ENCODE results near the gene HERC2. TPM values are rescaled to one million over a fixed set of nuclear protein-coding genes. Genes with fewer than 3 reads are reported as not detected.

Gene HERC2
- total RNA-seq, 1 donor from 2014 or later, result 53.4 TPM

DNA sequence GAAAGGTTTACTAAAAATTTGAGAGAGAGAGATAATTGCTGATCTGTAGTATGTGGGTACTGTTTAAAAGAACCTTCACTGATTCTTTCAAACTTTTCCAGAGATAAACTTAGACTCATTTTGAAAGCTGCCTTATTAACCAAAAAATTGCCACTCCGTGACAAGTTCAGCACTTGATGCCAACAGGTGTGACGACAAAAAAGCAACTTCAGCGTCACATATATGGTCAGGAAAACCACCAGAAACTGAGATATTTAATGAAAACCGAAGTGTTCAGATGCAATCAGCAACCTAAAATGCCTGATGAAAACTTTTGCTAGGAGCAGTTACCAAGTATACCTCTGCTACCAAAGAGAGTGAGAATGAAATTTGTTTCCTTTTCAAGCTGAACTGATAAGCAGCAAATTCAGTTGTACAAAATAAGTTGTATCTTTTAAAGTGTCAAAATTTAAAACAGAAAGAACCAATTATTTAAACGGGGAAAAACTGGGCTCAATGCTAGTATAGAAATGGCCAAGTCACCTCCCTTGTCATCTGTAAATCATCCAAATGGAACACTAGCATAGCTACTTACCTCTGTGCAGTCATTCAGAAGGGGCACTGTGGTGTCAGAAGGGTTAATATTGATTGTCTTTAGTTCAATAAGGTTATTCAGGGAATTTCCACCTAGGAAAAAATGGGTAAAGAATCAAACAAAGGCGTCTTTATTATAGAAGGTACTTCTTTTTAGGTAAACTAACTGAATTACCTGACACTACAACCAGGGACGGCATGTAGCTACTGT is 131.4 kb downstream of the HERC2 start:
- Histone ChIP-seq H3K4me3 (ENCODE audit: low read depth, low read length) (no peak overlapping the region), H3K36me3 (ENCODE audit: control insufficient read depth, insufficient read depth, low read length) (peaks cover 2% of the 10 kb centered on the region), H3K27me3 (ENCODE audit: control insufficient read depth, insufficient read depth, low read length) (no peaks in the 10 kb centered on the region)
- TF ChIP-seq, protein P1, sequence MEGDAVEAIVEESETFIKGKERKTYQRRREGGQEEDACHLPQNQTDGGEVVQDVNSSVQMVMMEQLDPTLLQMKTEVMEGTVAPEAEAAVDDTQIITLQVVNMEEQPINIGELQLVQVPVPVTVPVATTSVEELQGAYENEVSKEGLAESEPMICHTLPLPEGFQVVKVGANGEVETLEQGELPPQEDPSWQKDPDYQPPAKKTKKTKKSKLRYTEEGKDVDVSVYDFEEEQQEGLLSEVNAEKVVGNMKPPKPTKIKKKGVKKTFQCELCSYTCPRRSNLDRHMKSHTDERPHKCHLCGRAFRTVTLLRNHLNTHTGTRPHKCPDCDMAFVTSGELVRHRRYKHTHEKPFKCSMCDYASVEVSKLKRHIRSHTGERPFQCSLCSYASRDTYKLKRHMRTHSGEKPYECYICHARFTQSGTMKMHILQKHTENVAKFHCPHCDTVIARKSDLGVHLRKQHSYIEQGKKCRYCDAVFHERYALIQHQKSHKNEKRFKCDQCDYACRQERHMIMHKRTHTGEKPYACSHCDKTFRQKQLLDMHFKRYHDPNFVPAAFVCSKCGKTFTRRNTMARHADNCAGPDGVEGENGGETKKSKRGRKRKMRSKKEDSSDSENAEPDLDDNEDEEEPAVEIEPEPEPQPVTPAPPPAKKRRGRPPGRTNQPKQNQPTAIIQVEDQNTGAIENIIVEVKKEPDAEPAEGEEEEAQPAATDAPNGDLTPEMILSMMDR (IDR thresholded peaks at IDR 0.05; ENCODE audit: insufficient read depth, low read length, poor library complexity, severe bottlenecking), result no peak
- DNase-seq (ENCODE audit: low read depth), result no peak

DNA sequence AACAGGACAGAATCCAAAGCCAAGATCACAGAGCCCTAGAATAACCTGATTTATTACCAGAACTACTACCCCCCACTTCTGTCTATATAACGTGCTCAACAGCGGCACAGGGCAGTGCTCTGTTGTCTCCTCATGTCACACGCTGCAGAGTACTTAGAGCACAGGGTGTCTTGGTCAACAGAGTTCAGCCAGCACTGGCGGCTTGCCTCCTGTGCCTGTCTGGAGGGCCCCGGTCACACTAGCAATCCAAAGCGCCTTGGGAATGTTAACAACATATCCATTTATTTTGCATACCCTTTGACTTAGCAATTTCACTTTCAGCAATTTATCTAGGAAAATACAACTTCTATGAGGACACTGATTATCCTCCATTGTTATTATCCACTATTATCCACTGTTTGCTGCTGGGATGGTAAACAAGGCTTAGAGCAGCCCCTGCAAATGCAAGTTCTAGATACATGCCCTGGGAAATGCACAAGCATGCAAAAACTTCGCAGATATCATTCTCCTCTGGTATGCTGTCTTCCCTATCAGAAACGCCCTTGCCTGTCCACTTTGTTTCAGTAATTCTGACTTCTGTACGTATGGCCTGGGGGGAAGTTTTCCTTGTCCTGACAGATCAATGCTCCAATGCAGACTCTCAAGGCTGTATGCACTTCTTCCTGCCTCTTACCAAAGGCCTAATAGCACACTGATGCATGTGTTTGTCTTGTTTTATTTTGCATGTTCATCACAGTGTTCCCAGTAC is 136.7 kb downstream of the HERC2 start:
- no peak overlapping the region for H3K4me3 ChIP-seq (ENCODE audit: low read depth, low read length)
- no peak for DNase-seq (ENCODE audit: low read depth)
- TF ChIP-seq, protein P1 (IDR thresholded peaks at IDR 0.05; ENCODE audit: insufficient read depth, low read length, poor library complexity, severe bottlenecking), result no peak
- peaks cover 2% of the 10 kb centered on the region for H3K36me3 ChIP-seq (ENCODE audit: control insufficient read depth, insufficient read depth, low read length)
- H3K27me3 ChIP-seq (ENCODE audit: control insufficient read depth, insufficient read depth, low read length), result no peaks in the 10 kb centered on the region

DNA sequence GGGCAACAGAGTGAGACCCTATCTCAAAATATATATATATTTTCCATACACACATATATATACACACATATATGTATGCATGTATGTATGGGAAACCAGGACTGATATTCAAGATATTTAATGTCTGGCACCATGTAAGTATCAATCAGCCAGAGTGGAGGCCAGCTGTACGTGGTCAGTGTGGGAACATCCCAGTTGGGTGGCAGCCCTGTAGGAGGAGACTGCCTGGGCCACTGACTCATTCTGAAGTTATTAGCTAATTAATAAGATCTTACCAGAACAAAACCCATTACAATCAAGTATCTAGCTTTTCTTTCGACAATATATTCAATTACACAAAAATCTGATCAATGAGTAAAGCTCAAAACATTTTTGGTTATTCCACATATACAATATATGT is 137.8 kb downstream of the HERC2 start:
- H3K4me3 ChIP-seq (ENCODE audit: low read depth, low read length), result no peak overlapping the region
- no peaks in the 10 kb centered on the region for H3K27me3 ChIP-seq (ENCODE audit: control insufficient read depth, insufficient read depth, low read length)
- H3K36me3 ChIP-seq (ENCODE audit: control insufficient read depth, insufficient read depth, low read length), result peaks cover 2% of the 10 kb centered on the region
- DNase-seq (ENCODE audit: low read depth), result no peak
- TF ChIP-seq, protein P1 (IDR thresholded peaks at IDR 0.05; ENCODE audit: insufficient read depth, low read length, poor library complexity, severe bottlenecking), result no peak

DNA sequence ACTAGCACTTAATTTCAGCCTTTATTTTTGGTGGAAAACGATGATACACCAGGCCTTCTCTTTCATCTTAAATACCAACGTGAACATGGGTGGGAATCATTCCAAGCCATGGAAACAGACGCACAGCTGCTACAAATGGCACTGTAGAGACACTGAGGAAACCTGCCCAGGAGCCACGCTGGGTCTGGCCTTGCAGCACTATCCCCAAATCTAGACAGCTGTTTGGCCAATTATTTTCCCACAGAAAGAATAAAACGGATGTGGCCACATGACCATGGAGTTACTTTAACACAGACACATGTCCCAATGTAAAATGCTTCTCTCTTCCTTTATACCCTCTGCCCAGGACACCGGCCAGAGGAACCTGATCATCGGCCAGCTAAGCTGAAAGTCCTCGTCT is 139.2 kb downstream of the HERC2 start:
- no peak overlapping the region for H3K4me3 ChIP-seq (ENCODE audit: low read depth, low read length)
- no peak for DNase-seq (ENCODE audit: low read depth)
- peaks cover 1% of the 10 kb centered on the region for H3K36me3 ChIP-seq (ENCODE audit: control insufficient read depth, insufficient read depth, low read length)
- no peaks in the 10 kb centered on the region for H3K27me3 ChIP-seq (ENCODE audit: control insufficient read depth, insufficient read depth, low read length)
- TF ChIP-seq, protein P1 (IDR thresholded peaks at IDR 0.05; ENCODE audit: insufficient read depth, low read length, poor library complexity, severe bottlenecking), result no peak

DNA sequence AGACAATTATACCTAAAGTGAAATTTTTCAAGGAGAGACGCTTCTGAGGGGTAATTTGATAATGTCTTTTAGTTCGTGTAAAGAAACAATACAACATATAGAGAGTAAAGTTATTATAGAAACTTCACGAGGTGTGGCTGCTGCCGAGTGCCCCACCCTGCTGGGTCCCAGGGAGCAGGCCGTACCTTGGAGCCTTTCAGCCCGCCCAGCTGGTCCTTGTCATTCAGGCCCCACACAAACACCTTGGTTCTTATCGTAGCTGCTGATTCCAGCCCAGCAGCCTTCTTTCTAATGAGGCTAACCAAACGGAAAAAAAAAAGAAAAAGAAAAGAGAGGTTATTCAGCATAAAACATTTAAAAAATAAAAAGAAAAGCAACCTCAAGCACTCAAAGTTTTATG is 139.8 kb downstream of the HERC2 start:
- Histone ChIP-seq H3K27me3 (ENCODE audit: control insufficient read depth, insufficient read depth, low read length) (no peaks in the 10 kb centered on the region), H3K36me3 (ENCODE audit: control insufficient read depth, insufficient read depth, low read length) (no peaks in the 10 kb centered on the region), H3K4me3 (ENCODE audit: low read depth, low read length) (no peak overlapping the region)
- TF ChIP-seq, protein P1 (IDR thresholded peaks at IDR 0.05; ENCODE audit: insufficient read depth, low read length, poor library complexity, severe bottlenecking), result no peak
- no peak for DNase-seq (ENCODE audit: low read depth)

Measured in kidney epithelial cell (primary cell).